GM12892 (cell line): ENCODE measurements around the gene TIMM9.

ENCODE experiments used
- POLR2A ChIP-seq: IDR thresholded peaks from 2 replicates; pipeline ENCODE4 v1.6.1; 2011; ENCODE audit warnings: low read depth, low read length, control low read depth
- POLR2AphosphoS5 ChIP-seq: IDR thresholded peaks from 2 replicates; pipeline ENCODE4 v1.6.1; 2011; ENCODE audit warnings: low read depth, low read length, control low read depth
- TAF1 ChIP-seq: IDR thresholded peaks from 2 replicates; pipeline ENCODE4 v1.6.1; 2011; ENCODE audit warnings: low read depth, mild to moderate bottlenecking, control low read depth, low read length, borderline replicate concordance

DNA sequence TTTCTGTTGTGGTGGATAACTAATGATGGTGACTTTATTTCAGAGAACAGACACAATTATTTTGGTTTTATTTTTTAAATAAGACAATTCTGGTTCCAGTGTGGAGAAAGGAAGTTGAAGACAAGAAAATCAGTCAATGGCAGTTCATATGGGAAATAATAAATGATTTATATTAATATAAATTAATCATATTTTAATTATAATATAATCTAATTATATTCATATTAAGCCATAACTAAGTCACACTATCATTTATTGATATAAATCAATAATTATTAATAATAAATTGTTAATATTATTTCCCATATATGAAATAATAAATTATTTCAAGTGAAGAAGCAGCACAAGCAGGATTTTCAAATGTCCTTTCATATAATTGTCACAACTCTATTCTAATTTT is 28.8 kb downstream of the TIMM9 start:
- TF ChIP-seq POLR2A = no peak
- no peak for TF ChIP-seq POLR2AphosphoS5
- no peak for TF ChIP-seq TAF1
